GM12891 (cell line): Measurements from ENCODE around the gene EIF2D.

ENCODE experiments used
- PAX5 ChIP-seq: IDR thresholded peaks from 2 replicates; pipeline ENCODE4 v1.6.1; 2011; ENCODE audit warnings: low read length, moderate library complexity, mild to moderate bottlenecking; ENCODE audit not compliant: insufficient read depth, severe bottlenecking
- POLR2A ChIP-seq: IDR thresholded peaks from 2 replicates; pipeline ENCODE4 v1.6.1; 2011; ENCODE audit warnings: low read depth, low read length, control low read depth
- POLR2AphosphoS5 ChIP-seq: IDR thresholded peaks from 2 replicates; pipeline ENCODE4 v1.6.1; 2011; ENCODE audit warnings: low read depth, low read length, control low read depth
- SPI1 ChIP-seq: IDR thresholded peaks from 2 replicates; pipeline ENCODE4 v1.6.1; 2011; ENCODE audit warnings: low read depth, low read length, control low read depth
- TAF1 ChIP-seq: IDR thresholded peaks from 2 replicates; pipeline ENCODE4 v1.6.1; 2011; ENCODE audit warnings: low read depth, low read length, control low read depth

DNA sequence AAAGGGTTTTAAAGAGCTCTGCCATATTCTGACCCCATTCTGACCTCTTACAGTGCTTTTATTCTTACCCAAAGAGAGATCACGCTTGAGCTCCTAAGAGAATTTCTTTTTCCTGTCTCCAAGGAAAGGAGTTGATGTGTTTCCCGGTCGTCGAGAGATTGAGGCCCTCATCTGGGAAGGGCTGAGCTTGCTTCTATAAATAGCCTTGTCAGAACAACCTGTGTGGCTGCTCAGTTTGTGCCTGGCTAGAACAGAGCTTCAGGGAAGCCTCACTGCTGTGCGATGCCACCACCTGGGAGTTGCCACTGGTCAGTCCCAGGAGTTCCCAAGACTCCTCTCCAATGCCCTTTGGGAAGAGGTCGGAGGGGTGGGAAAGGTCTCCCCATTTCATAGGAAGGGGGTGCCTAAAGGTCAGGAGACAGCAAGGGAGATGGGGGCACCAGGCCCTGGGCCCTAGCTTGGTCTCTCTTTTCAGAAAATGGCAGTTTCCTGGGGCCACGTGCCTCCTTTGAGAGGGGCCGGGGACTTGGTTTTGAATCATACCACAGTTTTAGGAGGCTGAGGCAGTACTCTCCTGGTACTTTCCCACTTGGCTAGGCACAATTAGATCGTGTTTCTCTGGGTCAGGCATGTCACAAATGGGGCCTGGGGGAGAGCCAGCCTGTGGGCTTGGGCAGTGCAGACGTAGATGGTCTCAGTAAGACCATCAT lies 52.1 kb downstream of the EIF2D start:
- no peak for TF ChIP-seq POLR2A
- TF ChIP-seq POLR2AphosphoS5: no peak
- TF ChIP-seq TAF1: no peak
- no peak for TF ChIP-seq SPI1
- TF ChIP-seq PAX5: no peak
